Embryonic facial prominence (tissue), 1 donor: ENCODE results near the gene FRY.

ENCODE experiments used
- DNase-seq: peaks from one replicate; pipeline ENCODE4 v3.0.0-alpha.2; 2016; ENCODE audit errors: extremely low spot score

FRY gene

GRCh38 chr13:32257649-32258048, 226.1 kb downstream of the FRY start:
- no peak for DNase-seq

- DNase-seq = no peak
These were observed 227.5 kb downstream of the FRY start for GRCh38 chr13:32259116-32259515.

- DNase-seq = no peak
These were observed 230.0 kb downstream of the FRY start for GRCh38 chr13:32261567-32261966.

GRCh38 chr13:32262165-32262564, 230.6 kb downstream of the FRY start:
- DNase-seq = no peak

GRCh38 chr13:32262619-32263018, 231.0 kb downstream of the FRY start:
- DNase-seq = no peak

- no peak for DNase-seq
These were observed 232.8 kb downstream of the FRY start for GRCh38 chr13:32264407-32264806.

GRCh38 chr13:32265726-32266125, 234.2 kb downstream of the FRY start:
- no peak for DNase-seq

- no peak for DNase-seq
These were observed 234.6 kb downstream of the FRY start for GRCh38 chr13:32266130-32266529.

- DNase-seq = no peak
These were observed 236.4 kb downstream of the FRY start for GRCh38 chr13:32267836-32268439.

GRCh38 chr13:32272021-32272683, 240.6 kb downstream of the FRY start:
- no peak for DNase-seq

GRCh38 chr13:32277839-32278238, 246.3 kb downstream of the FRY start:
- DNase-seq = no peak

GRCh38 chr13:32278426-32278825, 246.9 kb downstream of the FRY start:
- no peak for DNase-seq

- DNase-seq = no peak
These were observed 249.5 kb downstream of the FRY start for GRCh38 chr13:32281096-32281495.

- no peak for DNase-seq
These were observed 250.6 kb downstream of the FRY start for GRCh38 chr13:32282096-32282711.

GRCh38 chr13:32284927-32285632, 253.5 kb downstream of the FRY start:
- DNase-seq = no peak

GRCh38 chr13:32285633-32285965, 254.0 kb downstream of the FRY start:
- no peak for DNase-seq

- DNase-seq = no peak
These were observed 265.6 kb downstream of the FRY start for GRCh38 chr13:32297206-32297605.

GRCh38 chr13:32298695-32299094, 267.1 kb downstream of the FRY start:
- no peak for DNase-seq

- no peak for DNase-seq
These were observed 268.3 kb downstream of the FRY start for GRCh38 chr13:32299893-32300292.

- DNase-seq = no peak
These were observed 268.8 kb downstream of the FRY start for GRCh38 chr13:32300406-32300805.

- no peak for DNase-seq
These were observed 269.3 kb downstream of the FRY start for GRCh38 chr13:32300920-32301319.

- DNase-seq = no peak
These were observed 270.9 kb downstream of the FRY start for GRCh38 chr13:32302461-32302860.

GRCh38 chr13:32305646-32306045, 274.1 kb downstream of the FRY start:
- no peak for DNase-seq
